ENCODE measurements around the gene CYGB. TPM values are rescaled to one million over a fixed set of nuclear protein-coding genes. Genes with fewer than 3 reads are reported as not detected.

CYGB gene
- total RNA-seq, 4 donors from 2014 or later, result 2.8 to 18.2 (median 10.4) TPM

- H3K4me3 ChIP-seq, result no peak overlapping the region
- peak overlapping the region; percentile 20 for H3K27ac ChIP-seq
- DNase-seq (ENCODE audit: low spot score in 2 of 2), result no peak
- peaks cover 78% of the 10 kb centered on the region for H3K4me1 ChIP-seq
- no peak for TF ChIP-seq EP300 (IDR thresholded peaks at IDR 0.05)
- TF ChIP-seq POLR2A (IDR thresholded peaks at IDR 0.05), result no peak
- TF ChIP-seq CTCF (IDR thresholded peaks at IDR 0.05), result no peak
- TF ChIP-seq POLR2AphosphoS5 (IDR thresholded peaks at IDR 0.05), result no peak
- H3K27me3 ChIP-seq, result no peaks in the 10 kb centered on the region
- no peaks in the 10 kb centered on the region for H3K36me3 ChIP-seq
- no peaks in the 10 kb centered on the region for H3K9me3 ChIP-seq
- 60% methylated on average over 18 of the region's 24 CpGs for WGBS
These were observed 7.2 kb upstream of the CYGB start for GRCh38 chr17:76544546-76545365.

DNA sequence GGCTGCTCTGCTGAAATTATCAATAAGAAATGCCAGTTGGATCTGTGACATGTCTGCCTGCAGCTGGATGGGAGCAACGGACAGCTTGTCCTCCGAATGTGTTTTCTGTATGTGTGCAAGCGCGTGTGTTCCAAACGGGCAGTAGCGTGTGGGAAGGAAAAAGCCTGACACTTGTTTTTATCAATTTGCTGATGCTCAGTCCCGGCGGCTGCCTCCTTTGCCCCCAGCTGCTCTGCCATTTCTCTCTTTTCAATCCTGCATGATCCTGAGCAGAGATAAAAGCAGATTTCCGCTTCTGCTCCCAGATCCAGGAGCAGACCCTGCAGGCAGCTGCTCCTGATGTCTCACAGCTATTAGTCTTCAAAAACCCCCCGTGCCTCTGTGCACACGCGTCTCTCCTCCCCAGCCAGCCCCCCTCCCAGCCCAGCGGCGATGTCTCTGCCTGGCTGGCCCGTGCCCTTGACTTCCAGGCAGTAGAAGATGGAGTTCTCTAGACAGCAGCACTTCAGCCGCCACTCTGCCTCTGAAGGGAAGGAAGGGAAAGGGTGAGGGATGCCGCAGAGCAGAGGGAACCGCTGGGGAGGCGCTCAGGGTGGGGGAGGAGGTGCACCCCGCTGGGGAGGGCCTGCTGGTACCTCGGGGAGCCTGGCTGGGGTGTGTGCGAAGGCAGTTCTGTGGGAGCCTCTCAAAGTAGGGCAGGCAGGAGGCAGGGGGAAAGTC is 6.5 kb upstream of the CYGB start:
- Histone ChIP-seq H3K27ac (peak overlapping the region; percentile 20), H3K4me3 (no peak overlapping the region), H3K4me1 (peaks cover 85% of the 10 kb centered on the region), H3K27me3 (no peaks in the 10 kb centered on the region), H3K9me3 (no peaks in the 10 kb centered on the region), H3K36me3 (no peaks in the 10 kb centered on the region)
- WGBS, result 32% methylated on average over 22 of the region's 22 CpGs
- TF ChIP-seq EP300 (IDR thresholded peaks at IDR 0.05) (no peak), POLR2A (IDR thresholded peaks at IDR 0.05) (no peak), POLR2AphosphoS5 (IDR thresholded peaks at IDR 0.05) (no peak), CTCF (IDR thresholded peaks at IDR 0.05) (no peak)
- DNase-seq (ENCODE audit: low spot score in 2 of 2), result peak in 1 of 2 donors; percentile 61

GRCh38 chr17:76543482-76543825 is 5.9 kb upstream of the CYGB start:
- Histone ChIP-seq H3K4me1 (peaks cover 88% of the 10 kb centered on the region), H3K9me3 (no peaks in the 10 kb centered on the region), H3K27ac (peak overlapping the region; percentile 16), H3K4me3 (no peak overlapping the region), H3K36me3 (no peaks in the 10 kb centered on the region), H3K27me3 (no peaks in the 10 kb centered on the region)
- WGBS, result 97% methylated on average over 6 of the region's 6 CpGs
- TF ChIP-seq EP300 (IDR thresholded peaks at IDR 0.05) (no peak), CTCF (IDR thresholded peaks at IDR 0.05) (no peak), POLR2AphosphoS5 (IDR thresholded peaks at IDR 0.05) (no peak), POLR2A (IDR thresholded peaks at IDR 0.05) (no peak)
- DNase-seq (ENCODE audit: low spot score in 2 of 2), result no peak

DNA sequence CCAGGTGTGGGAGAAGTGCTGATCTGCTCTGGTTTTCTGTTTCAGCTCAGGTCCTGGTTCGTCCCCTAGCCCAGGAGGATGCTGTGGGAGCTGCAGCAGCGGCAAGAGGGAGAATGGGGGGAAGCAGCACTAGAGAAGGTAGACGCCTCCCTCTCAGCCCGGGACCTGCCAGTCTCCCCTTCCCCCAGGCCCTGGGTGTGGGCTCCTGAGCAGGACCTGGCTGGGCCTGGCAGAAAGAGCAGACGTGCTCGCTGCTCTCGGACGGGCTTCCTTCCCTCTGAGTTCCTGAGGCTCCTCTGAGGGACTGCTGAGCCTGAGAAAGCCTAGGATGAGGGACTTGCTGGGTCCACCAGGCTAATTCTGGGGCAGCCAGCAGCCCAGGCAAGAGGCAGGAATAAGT is 5.5 kb upstream of the CYGB start:
- H3K36me3 ChIP-seq, result no peaks in the 10 kb centered on the region
- no peak overlapping the region for H3K4me3 ChIP-seq
- no peak for DNase-seq (ENCODE audit: low spot score in 2 of 2)
- peaks cover 3% of the 10 kb centered on the region for H3K27me3 ChIP-seq
- 73% methylated on average over 2 of the region's 8 CpGs for WGBS
- no peaks in the 10 kb centered on the region for H3K9me3 ChIP-seq
- H3K4me1 ChIP-seq, result peaks cover 88% of the 10 kb centered on the region
- TF ChIP-seq EP300 (IDR thresholded peaks at IDR 0.05), result no peak
- no peak for TF ChIP-seq POLR2AphosphoS5 (IDR thresholded peaks at IDR 0.05)
- no peak overlapping the region for H3K27ac ChIP-seq

DNA sequence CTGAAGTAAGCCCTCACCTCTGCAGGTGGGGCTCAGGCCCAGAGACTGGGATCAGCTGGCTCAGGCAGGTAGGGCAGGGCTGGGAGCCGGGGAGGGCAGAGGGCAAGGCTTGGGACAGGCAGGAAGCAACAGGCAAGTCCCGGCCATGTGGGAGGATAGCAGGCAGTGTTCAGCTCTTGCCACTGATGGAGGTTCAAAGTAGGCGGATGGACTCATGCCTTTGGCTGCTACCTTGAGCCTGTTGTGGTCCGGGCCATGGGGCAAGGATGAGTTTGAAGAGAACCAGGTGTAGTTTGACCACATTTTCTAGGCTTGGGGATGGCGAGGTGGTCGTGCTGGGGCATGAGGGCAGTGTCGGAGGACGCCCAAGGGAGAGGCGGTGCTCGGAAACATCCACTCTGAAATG is 5.1 kb upstream of the CYGB start:
- no peak overlapping the region for H3K4me3 ChIP-seq
- H3K27me3 ChIP-seq, result peaks cover 6% of the 10 kb centered on the region
- DNase-seq (ENCODE audit: low spot score in 2 of 2), result no peak

More for the DNA sequence above, 5.1 kb upstream of the CYGB start:
- TF ChIP-seq EP300 (IDR thresholded peaks at IDR 0.05), result no peak
- no peak for TF ChIP-seq POLR2A (IDR thresholded peaks at IDR 0.05)
- TF ChIP-seq CTCF (IDR thresholded peaks at IDR 0.05), result no peak
- no peak for TF ChIP-seq POLR2AphosphoS5 (IDR thresholded peaks at IDR 0.05)
- Histone ChIP-seq H3K9me3 (no peaks in the 10 kb centered on the region), H3K27ac (no peak overlapping the region), H3K4me1 (peaks cover 89% of the 10 kb centered on the region), H3K36me3 (no peaks in the 10 kb centered on the region)
- WGBS, result 82% methylated on average over 10 of the region's 10 CpGs
